ENCODE data around the gene EVA1A.
A peak's percentile ranks its signal among the peaks of the same experiment; 100 is the strongest.

EVA1A gene

GRCh38 chr2:75474115-75474514 lies 86.6 kb downstream of the EVA1A start:
- H3K27ac ChIP-seq, result no peak overlapping the region
- no peak for TF ChIP-seq CTCF (IDR thresholded peaks at IDR 0.05; ENCODE audit: low read depth, low read length, missing control alignments)
- H3K27me3 ChIP-seq (replicated peaks), result no peaks in the 10 kb centered on the region
- DNase-seq, result no peak
- no peaks in the 10 kb centered on the region for H3K36me3 ChIP-seq (replicated peaks)
- in situ Hi-C loops (cut with HindIII; ENCODE audit: low pct_ligation_motif_present, low sequenced_read_pairs), result loop anchor here (25.0 kb wide), 1 partner anchor 138 kb away; no protein-coding TSS in a partner anchor
- no peak overlapping the region for H3K4me3 ChIP-seq (ENCODE audit: low read depth, low read length)

DNA sequence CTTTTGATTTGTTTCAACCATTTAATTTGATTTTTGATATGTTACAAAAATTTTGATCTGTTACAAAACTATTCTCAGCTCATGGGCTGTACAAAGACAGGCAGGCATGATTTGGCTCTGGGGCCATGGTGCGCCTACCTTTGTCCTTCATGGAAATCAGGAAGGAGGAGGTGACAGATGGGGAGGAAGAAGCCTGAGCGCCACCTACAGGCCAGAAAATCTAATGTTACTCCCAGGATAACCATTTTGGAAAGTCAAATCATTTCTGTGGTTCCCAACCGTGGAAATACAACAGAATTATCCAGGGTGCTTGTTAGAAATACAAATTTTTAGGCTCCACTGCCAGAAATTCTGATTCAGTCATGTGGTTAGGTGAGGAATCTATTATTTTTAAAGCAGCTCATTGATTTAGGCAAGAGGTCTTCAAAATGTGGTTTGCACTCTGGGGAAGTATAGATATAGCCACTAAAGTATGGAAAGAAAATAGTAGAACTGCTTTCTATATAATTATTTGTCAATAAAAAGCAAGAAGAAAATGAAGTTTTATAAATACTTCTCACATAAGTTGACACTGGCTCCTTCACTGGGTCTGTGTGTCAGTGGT lies 93.9 kb downstream of the EVA1A start:
- DNase-seq, result peak; percentile 17
- H3K27me3 ChIP-seq (replicated peaks), result no peaks in the 10 kb centered on the region
- H3K27ac ChIP-seq, result no peak overlapping the region
- H3K36me3 ChIP-seq (replicated peaks), result no peaks in the 10 kb centered on the region
- no peak overlapping the region for H3K4me3 ChIP-seq (ENCODE audit: low read depth, low read length)
- peak; percentile 80 for TF ChIP-seq CTCF (IDR thresholded peaks at IDR 0.05; ENCODE audit: low read depth, low read length, missing control alignments)
- in situ Hi-C loops (cut with HindIII; ENCODE audit: low pct_ligation_motif_present, low sequenced_read_pairs), result loop anchor here (25.0 kb wide), 1 partner anchor 145 kb away; no protein-coding TSS in a partner anchor

DNA sequence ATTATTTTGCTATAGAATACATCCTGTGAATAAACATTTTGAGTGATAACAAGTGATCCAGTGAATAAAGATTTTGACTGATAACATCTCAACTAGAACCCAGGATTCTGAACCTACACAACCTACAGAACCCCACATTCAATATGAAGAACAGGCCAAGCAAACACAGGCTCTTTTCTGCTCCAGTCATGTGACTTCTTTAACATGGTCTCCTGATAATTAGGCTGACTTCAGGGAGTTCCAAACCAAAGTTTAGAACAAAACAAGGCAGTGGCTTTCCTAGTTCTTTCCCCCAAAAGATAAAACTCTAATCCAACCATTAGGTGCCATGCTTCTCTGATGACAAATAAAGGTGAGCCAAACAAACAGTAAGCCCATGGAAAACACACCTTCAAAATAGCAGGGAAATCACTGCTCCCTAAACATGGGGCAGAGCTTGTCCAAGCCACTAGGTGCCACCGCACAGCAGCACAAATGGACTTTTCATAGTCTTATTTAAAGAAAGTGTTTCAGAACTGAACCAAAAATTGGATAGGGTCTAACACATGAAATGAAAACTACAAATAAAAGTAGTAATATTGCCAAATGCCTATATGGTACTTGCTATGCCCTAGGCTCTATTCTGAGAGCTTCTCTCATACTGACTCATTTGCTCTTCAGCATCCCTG lies 95.3 kb downstream of the EVA1A start:
- no peak overlapping the region for H3K4me3 ChIP-seq (ENCODE audit: low read depth, low read length)
- no peaks in the 10 kb centered on the region for H3K27me3 ChIP-seq (replicated peaks)
- in situ Hi-C loops (cut with HindIII; ENCODE audit: low pct_ligation_motif_present, low sequenced_read_pairs), result loop anchor here (25.0 kb wide), 1 partner anchor 147 kb away; no protein-coding TSS in a partner anchor
- H3K36me3 ChIP-seq (replicated peaks), result no peaks in the 10 kb centered on the region
- peak; percentile 25 for DNase-seq
- peak; percentile 81 for TF ChIP-seq CTCF (IDR thresholded peaks at IDR 0.05; ENCODE audit: low read depth, low read length, missing control alignments)
- no peak overlapping the region for H3K27ac ChIP-seq

DNA sequence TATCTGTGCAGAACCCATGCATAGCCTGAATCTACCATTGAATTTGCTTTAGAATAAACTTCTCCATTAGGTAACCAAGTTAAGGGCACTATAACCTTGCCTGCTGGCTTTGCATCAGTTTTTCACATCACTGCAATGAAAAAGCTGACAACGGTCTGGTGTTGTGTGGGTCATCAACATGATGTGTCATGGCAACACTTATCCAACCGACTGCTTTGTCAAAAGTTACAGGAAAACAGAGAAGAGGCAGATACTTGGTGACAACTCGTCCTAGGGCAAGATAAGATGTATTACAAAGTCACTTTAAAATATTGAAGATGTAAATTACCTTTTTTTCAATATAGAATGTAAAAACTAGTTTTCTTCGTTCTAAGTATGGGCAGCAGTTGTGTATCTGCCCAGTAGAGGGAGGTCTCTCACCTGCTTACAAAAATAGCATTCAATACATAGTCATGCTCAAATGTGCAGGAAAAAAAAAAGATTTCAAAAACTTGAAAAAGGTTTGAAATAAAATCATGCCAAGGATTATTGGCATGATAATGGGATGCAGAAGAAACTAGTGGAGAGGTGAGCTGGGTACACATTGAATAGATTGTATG lies 96.3 kb downstream of the EVA1A start:
- Histone ChIP-seq H3K27ac (no peak overlapping the region), H3K27me3 (replicated peaks) (no peaks in the 10 kb centered on the region), H3K36me3 (replicated peaks) (no peaks in the 10 kb centered on the region), H3K4me3 (ENCODE audit: low read depth, low read length) (no peak overlapping the region)
- peak; percentile 83 for TF ChIP-seq CTCF (IDR thresholded peaks at IDR 0.05; ENCODE audit: low read depth, low read length, missing control alignments)
- DNase-seq, result peak; percentile 20
- in situ Hi-C loops (cut with HindIII; ENCODE audit: low pct_ligation_motif_present, low sequenced_read_pairs), result loop anchor here (25.0 kb wide), 1 partner anchor 148 kb away; no protein-coding TSS in a partner anchor

DNA sequence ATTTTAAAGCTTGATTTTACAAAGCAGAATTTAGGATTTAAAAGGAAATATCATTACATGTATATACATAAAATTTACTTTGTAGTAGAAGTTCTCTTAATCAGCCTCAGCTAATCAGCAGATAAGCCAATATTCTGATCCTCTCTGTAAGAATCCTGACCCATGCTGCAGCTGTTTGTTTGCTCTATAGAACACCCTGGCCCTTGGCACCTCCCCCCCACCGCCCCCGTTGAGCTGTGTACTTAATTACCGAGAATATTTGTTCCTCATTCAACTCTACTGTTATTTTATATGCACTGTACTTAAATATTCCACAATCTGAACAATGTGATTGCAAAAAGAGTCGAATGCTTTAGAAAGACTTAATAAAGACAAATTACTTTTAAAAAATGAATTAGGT lies 98.0 kb downstream of the EVA1A start:
- in situ Hi-C loops (cut with HindIII; ENCODE audit: low pct_ligation_motif_present, low sequenced_read_pairs), result loop anchor here (25.0 kb wide), 1 partner anchor 150 kb away; no protein-coding TSS in a partner anchor
- Histone ChIP-seq H3K4me3 (ENCODE audit: low read depth, low read length) (no peak overlapping the region), H3K27ac (no peak overlapping the region), H3K27me3 (replicated peaks) (no peaks in the 10 kb centered on the region), H3K36me3 (replicated peaks) (no peaks in the 10 kb centered on the region)
- DNase-seq, result no peak
- TF ChIP-seq CTCF (IDR thresholded peaks at IDR 0.05; ENCODE audit: low read depth, low read length, missing control alignments), result no peak

Data from brain microvascular endothelial cell (primary cell).